SK-N-MC (cell line): ENCODE measurements around the gene SULT2B1.

Experiments used
- DNase-seq: peaks from one replicate; pipeline ENCODE4 v3.0.0-alpha.2; 2011; ENCODE audit warnings: low read depth, low spot score
- H3K27ac ChIP-seq: fragments of 200-600 bp; sonication (generic); 2 replicates; pipeline ENCODE4 v1.5.1; 2016; ENCODE audit warnings: mixed run types
- H3K36me3 ChIP-seq: fragments of 200-600 bp; sonication (generic); 2 replicates; pipeline ENCODE4 v1.6.1; 2017; ENCODE audit warnings: antibody characterized with exemption, low read length, mixed read lengths; ENCODE audit not compliant: insufficient read depth
- H3K4me3 ChIP-seq: fragments of 200-600 bp; sonication (generic); 2 replicates; pipeline ENCODE4 v1.5.1; 2016
- H3K9ac ChIP-seq: fragments of 200-600 bp; sonication (generic); 2 replicates; pipeline ENCODE4 v1.8.0; 2017; ENCODE audit warnings: mixed run types, mixed read lengths; ENCODE audit not compliant: insufficient read length
- H3K9me3 ChIP-seq: fragments of 200-600 bp; sonication (generic); 2 replicates; pipeline ENCODE4 v1.6.1; 2017; ENCODE audit warnings: low read depth, mild to moderate bottlenecking, antibody characterized with exemption, low read length, moderate library complexity, mixed read lengths
- EZH2 ChIP-seq: fragments of 200-600 bp; sonication (generic); IDR thresholded peaks from one replicate; pipeline ENCODE4 v1.6.1; 2017; ENCODE audit warnings: antibody characterized with exemption
- FOXP2 ChIP-seq: optimal IDR thresholded peaks from 2 replicates; pipeline ENCODE3; 2011; ENCODE audit warnings: mild to moderate bottlenecking, moderate library complexity; ENCODE audit not compliant: insufficient read depth; ENCODE audit errors: extremely low read length, control extremely low read depth
- POLR2AphosphoS5 ChIP-seq: IDR thresholded peaks from 2 replicates; pipeline ENCODE4 v1.6.1; 2012; ENCODE audit warnings: mild to moderate bottlenecking, low read depth, low read length, borderline replicate concordance

Gene SULT2B1

DNA sequence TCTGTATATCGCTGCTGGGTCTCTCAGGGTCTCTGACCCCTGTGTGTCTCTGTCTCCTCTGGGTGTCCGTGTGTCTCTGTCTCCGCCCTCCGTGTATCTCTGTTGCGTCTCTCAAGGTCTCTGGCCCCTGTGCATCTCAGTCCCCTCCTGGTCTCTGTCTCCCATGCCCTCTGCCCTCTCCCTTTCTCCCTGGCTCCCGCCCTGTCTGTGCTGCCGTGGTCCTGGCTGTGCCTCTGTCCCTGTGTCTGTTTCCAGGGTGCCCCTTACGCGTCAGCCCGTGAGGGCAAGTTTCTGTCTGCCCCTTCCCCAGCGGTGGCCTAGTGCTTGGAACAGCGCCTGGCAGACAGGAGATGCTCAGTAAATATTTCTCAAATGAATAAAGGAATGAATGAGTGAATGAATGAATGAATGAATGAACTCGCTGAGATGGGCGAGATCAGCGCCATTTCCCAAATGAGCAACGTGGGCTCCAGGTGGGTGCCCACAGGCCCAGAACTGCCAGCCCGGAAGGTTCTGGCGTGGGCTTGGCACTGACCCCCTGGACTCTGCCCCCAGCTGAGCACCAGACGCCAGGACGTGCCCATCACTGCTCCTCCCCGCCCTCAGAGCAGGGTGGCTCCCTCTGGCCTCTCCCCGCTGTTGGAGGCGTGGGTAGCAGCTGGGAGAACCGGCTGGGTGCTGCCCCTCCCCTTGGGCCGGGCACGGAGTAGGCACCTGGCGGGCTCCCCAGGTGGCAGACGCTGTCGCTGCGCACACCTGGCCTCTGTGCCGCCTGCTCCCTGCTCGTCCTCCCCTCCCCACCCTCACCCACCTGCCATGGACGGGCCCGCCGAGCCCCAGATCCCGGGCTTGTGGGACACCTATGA lies at the start of gene SULT2B1:
SULT2B1 (plus strand) TSS at position 736 of the 866 bp plus-strand sequence; CDS start at position 817, 81 bp downstream.
- DNase-seq: no peak
- Histone ChIP-seq H3K9me3 (no peaks in the 10 kb centered on the region), H3K4me3 (no peak within 1 kb of the TSS), H3K9ac (no peak within 1 kb of the TSS), H3K36me3 (no peaks in the 10 kb centered on the region), H3K27ac (no peak within 1 kb of the TSS)
- TF ChIP-seq EZH2: no peak
- TF ChIP-seq FOXP2: no peak
- no peak for TF ChIP-seq POLR2AphosphoS5

GRCh38 chr19:48502350-48503018 lies 49.5 kb upstream of the SULT2B1 start:
- Histone ChIP-seq H3K9me3 (no peaks in the 10 kb centered on the region), H3K9ac (no peak overlapping the region), H3K4me3 (peak overlapping the region; percentile 67), H3K36me3 (no peaks in the 10 kb centered on the region), H3K27ac (no peak overlapping the region)
- TF ChIP-seq EZH2 (no peak), FOXP2 (no peak), POLR2AphosphoS5 (no peak)
- no peak for DNase-seq

- Histone ChIP-seq H3K27ac (no peak overlapping the region), H3K9me3 (no peaks in the 10 kb centered on the region), H3K9ac (no peak overlapping the region), H3K36me3 (no peaks in the 10 kb centered on the region), H3K4me3 (no peak overlapping the region)
- no peak for DNase-seq
- TF ChIP-seq FOXP2: no peak
- no peak for TF ChIP-seq EZH2
- TF ChIP-seq POLR2AphosphoS5: no peak
Observed at GRCh38 chr19:48506138-48506733, 45.7 kb upstream of the SULT2B1 start.

- Histone ChIP-seq H3K9ac (no peak overlapping the region), H3K27ac (no peak overlapping the region), H3K4me3 (no peak overlapping the region), H3K36me3 (no peaks in the 10 kb centered on the region), H3K9me3 (no peaks in the 10 kb centered on the region)
- no peak for DNase-seq
- no peak for TF ChIP-seq FOXP2
Observed at GRCh38 chr19:48507911-48508439, 44.0 kb upstream of the SULT2B1 start.

DNA sequence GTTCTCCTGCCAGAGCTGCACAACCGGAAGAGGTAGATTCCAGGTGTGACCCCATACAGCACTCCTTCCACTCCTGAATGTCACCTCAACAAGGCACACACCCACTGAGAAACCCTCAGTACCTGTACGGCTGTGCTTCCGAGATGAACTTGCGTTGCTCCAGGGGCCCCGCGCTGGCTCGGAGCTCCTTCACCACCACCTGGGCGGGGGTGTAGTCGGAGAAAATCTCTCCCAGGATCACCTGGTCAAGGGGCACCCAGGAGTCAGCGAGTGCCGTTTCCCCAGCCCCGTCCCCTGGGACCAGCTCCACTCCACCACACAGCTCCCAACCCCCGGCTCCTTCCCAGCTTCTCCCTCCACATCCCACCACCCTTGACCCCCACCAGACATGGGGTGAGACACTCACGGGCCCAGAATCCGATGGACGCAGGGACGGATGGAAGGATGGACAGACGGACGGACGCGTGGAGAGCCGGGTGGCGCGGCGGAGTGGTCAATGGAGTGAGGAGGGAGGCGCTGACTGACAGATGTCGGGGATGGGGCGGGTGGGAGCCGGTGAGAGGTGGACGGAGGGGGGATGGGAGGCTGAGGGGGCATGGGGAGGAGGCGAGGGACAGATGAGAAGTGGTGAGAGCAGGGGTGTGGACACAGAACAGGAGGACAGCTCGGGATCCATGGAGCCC lies 43.1 kb upstream of the SULT2B1 start:
- TF ChIP-seq EZH2 (no peak), POLR2AphosphoS5 (no peak), FOXP2 (no peak)
- Histone ChIP-seq H3K9ac (no peak overlapping the region), H3K4me3 (no peak overlapping the region), H3K9me3 (no peaks in the 10 kb centered on the region), H3K27ac (no peak overlapping the region), H3K36me3 (no peaks in the 10 kb centered on the region)
- DNase-seq: no peak

GRCh38 chr19:48509467-48510194 lies 42.3 kb upstream of the SULT2B1 start:
- Histone ChIP-seq H3K4me3 (no peak overlapping the region), H3K27ac (no peak overlapping the region), H3K36me3 (no peaks in the 10 kb centered on the region), H3K9ac (no peak overlapping the region), H3K9me3 (no peaks in the 10 kb centered on the region)
- TF ChIP-seq EZH2 (no peak), POLR2AphosphoS5 (no peak), FOXP2 (no peak)
- DNase-seq: no peak

- DNase-seq: no peak
- TF ChIP-seq POLR2AphosphoS5 (no peak), EZH2 (no peak), FOXP2 (no peak)
- Histone ChIP-seq H3K9ac (no peak overlapping the region), H3K27ac (no peak overlapping the region), H3K36me3 (no peaks in the 10 kb centered on the region), H3K9me3 (no peaks in the 10 kb centered on the region), H3K4me3 (peak overlapping the region; percentile 67)
Observed at GRCh38 chr19:48510421-48511268, 41.3 kb upstream of the SULT2B1 start.
